Activated CD4-positive, alpha-beta T cell treated with anti-CD3 and anti-CD28 coated beads for 24 hours (primary cell): ENCODE measurements around the gene DHCR7.
"Not testable (repeated sequence)": the region's sequence is repeated elsewhere in the genome, so short reads cannot be mapped to it uniquely, and the experiment has no call there.

Experiments used
- DNase-seq, 2 donors: peaks; one replicate each; pipeline ENCODE4 v3.0.0-alpha.2; 2020; ENCODE audit warnings: low read depth in 2 of 2

Gene DHCR7

GRCh38 chr11:71437879-71438278 is 10.3 kb downstream of the DHCR7 start:
- no peak for DNase-seq

GRCh38 chr11:71437399-71437798 is 10.8 kb downstream of the DHCR7 start:
- DNase-seq = no peak

- DNase-seq = no peak
Observed at GRCh38 chr11:71436861-71437260, 11.3 kb downstream of the DHCR7 start.

GRCh38 chr11:71435278-71435951 is 12.8 kb downstream of the DHCR7 start:
- no peak for DNase-seq

- no peak for DNase-seq
Observed at GRCh38 chr11:71434576-71435130, 13.5 kb downstream of the DHCR7 start.

- DNase-seq = no peak
Observed at GRCh38 chr11:71433648-71434450, 14.3 kb downstream of the DHCR7 start.

- no peak for DNase-seq
Observed at GRCh38 chr11:71432761-71433647, 15.2 kb downstream of the DHCR7 start.

GRCh38 chr11:71431271-71431670 is 16.9 kb downstream of the DHCR7 start:
- DNase-seq = no peak

GRCh38 chr11:71430166-71430565 is 18.0 kb downstream of the DHCR7 start:
- no peak for DNase-seq

GRCh38 chr11:71429701-71430100 is 18.5 kb downstream of the DHCR7 start:
- DNase-seq = no peak

- no peak for DNase-seq
Observed at GRCh38 chr11:71428861-71429435, 19.2 kb downstream of the DHCR7 start.

GRCh38 chr11:71426413-71426812 is 21.8 kb downstream of the DHCR7 start:
- DNase-seq = no peak

GRCh38 chr11:71425860-71426259 is 22.3 kb downstream of the DHCR7 start:
- DNase-seq = no peak

GRCh38 chr11:71425409-71425808 is 22.8 kb downstream of the DHCR7 start:
- no peak for DNase-seq

GRCh38 chr11:71423181-71423790 is 24.9 kb downstream of the DHCR7 start:
- no peak for DNase-seq

GRCh38 chr11:71422318-71422717 is 25.9 kb downstream of the DHCR7 start:
- DNase-seq = not testable (repeated sequence)

GRCh38 chr11:71421392-71421950 is 26.7 kb downstream of the DHCR7 start:
- no peak for DNase-seq

- no peak for DNase-seq
Observed at GRCh38 chr11:71420455-71421241, 27.5 kb downstream of the DHCR7 start.

GRCh38 chr11:71418643-71419042 is 29.6 kb downstream of the DHCR7 start:
- no peak for DNase-seq

GRCh38 chr11:71414645-71415044 is 33.5 kb downstream of the DHCR7 start:
- no peak for DNase-seq
